OCI-LY1 (cell line): Measurements from ENCODE around the gene MAGEE1.

Experiments used
- H2AFZ ChIP-seq: fragments of 200-600 bp; sonication (generic), shearing (Covaris generic); 2 replicates; pipeline ENCODE4 v1.6.0; 2014; ENCODE audit warnings: antibody characterized with exemption, mild to moderate bottlenecking, low read length
- H3F3A ChIP-seq: fragments of 200-600 bp; sonication (generic), shearing (Covaris generic); 2 replicates; pipeline ENCODE4 v1.6.0; 2014; ENCODE audit warnings: mild to moderate bottlenecking, antibody characterized with exemption, low read length, moderate library complexity; ENCODE audit not compliant: insufficient read depth
- H3K27ac ChIP-seq: fragments of 200-600 bp; sonication (generic); 2 replicates; pipeline ENCODE4 v1.5.1; 2014; ENCODE audit warnings: low read length, mixed run types, mild to moderate bottlenecking, low read depth; ENCODE audit not compliant: poor library complexity, severe bottlenecking
- H3K27me3 ChIP-seq: fragments of 200-600 bp; sonication (generic); 2 replicates; pipeline ENCODE4 v1.6.0; 2014; ENCODE audit warnings: antibody characterized with exemption, mild to moderate bottlenecking, low read length, moderate library complexity; ENCODE audit not compliant: insufficient read depth
- H3K36me3 ChIP-seq: fragments of 200-600 bp; sonication (generic); 2 replicates; pipeline ENCODE4 v1.6.1; 2014; ENCODE audit warnings: mild to moderate bottlenecking, antibody characterized with exemption, low read length, moderate library complexity, mixed read lengths; ENCODE audit not compliant: insufficient read depth
- H3K4me1 ChIP-seq: fragments of 200-600 bp; sonication (generic); 2 replicates; pipeline ENCODE4 v1.5.1; 2014; ENCODE audit warnings: mild to moderate bottlenecking, low read length, moderate library complexity; ENCODE audit not compliant: insufficient read depth, severe bottlenecking
- H3K4me2 ChIP-seq: fragments of 200-600 bp; sonication (generic), shearing (Covaris generic); 2 replicates; pipeline ENCODE4 v1.6.1; 2014; ENCODE audit warnings: low read length
- H3K4me3 ChIP-seq: fragments of 200-600 bp; sonication (generic); 2 replicates; pipeline ENCODE4 v1.5.1; 2014; ENCODE audit warnings: low read length, low read depth, mild to moderate bottlenecking, mixed read lengths; ENCODE audit not compliant: poor library complexity, severe bottlenecking
- H3K79me2 ChIP-seq: fragments of 200-600 bp; shearing (Covaris generic); 2 replicates; pipeline ENCODE4 v1.6.1; 2016; ENCODE audit warnings: mixed run types, low read length, mixed read lengths; ENCODE audit not compliant: insufficient read depth
- H3K9ac ChIP-seq: fragments of 200-600 bp; sonication (generic), shearing (Covaris generic); 2 replicates; pipeline ENCODE4 v1.6.1; 2014; ENCODE audit warnings: mild to moderate bottlenecking, low read length, mixed read lengths
- H3K9me2 ChIP-seq: fragments of 200-600 bp; sonication (generic), shearing (Covaris generic); 2 replicates; pipeline ENCODE4 v1.6.1; 2014; ENCODE audit warnings: low read depth, mild to moderate bottlenecking, low read length, mixed read lengths
- H3K9me3 ChIP-seq: fragments of 200-600 bp; shearing (Covaris generic); 2 replicates; pipeline ENCODE4 v1.6.1; 2014; ENCODE audit warnings: low read length, mixed read lengths
- H4K20me1 ChIP-seq: fragments of 200-600 bp; sonication (generic), shearing (Covaris generic); 2 replicates; pipeline ENCODE4 v1.6.0; 2016; ENCODE audit warnings: mild to moderate bottlenecking, low read length; ENCODE audit not compliant: insufficient read depth
- EZH2 ChIP-seq: fragments of 200-600 bp; sonication (generic), shearing (Covaris generic); IDR thresholded peaks from 2 replicates; pipeline ENCODE4 v1.8.0; 2017; ENCODE audit warnings: borderline replicate concordance, mixed run types, mild to moderate bottlenecking, antibody characterized with exemption, low read length, moderate library complexity, mixed read lengths
- TF ChIP-seq, protein P1 (sequence below): fragments of 200-600 bp; sonication (generic), shearing (Covaris generic); IDR thresholded peaks from 2 replicates; pipeline ENCODE4 v1.5.1; 2017; ENCODE audit warnings: mild to moderate bottlenecking, antibody characterized with exemption, low read length, moderate library complexity, mixed read lengths

Gene MAGEE1

GRCh38 chrX:76427560-76428242 lies at the start of gene MAGEE1:
TSS of gene MAGEE1 (plus strand) at chrX:76427710. CDS start at chrX:76427931, 221 bp downstream.
- TF ChIP-seq EZH2: no peak
- TF ChIP-seq, protein P1, sequence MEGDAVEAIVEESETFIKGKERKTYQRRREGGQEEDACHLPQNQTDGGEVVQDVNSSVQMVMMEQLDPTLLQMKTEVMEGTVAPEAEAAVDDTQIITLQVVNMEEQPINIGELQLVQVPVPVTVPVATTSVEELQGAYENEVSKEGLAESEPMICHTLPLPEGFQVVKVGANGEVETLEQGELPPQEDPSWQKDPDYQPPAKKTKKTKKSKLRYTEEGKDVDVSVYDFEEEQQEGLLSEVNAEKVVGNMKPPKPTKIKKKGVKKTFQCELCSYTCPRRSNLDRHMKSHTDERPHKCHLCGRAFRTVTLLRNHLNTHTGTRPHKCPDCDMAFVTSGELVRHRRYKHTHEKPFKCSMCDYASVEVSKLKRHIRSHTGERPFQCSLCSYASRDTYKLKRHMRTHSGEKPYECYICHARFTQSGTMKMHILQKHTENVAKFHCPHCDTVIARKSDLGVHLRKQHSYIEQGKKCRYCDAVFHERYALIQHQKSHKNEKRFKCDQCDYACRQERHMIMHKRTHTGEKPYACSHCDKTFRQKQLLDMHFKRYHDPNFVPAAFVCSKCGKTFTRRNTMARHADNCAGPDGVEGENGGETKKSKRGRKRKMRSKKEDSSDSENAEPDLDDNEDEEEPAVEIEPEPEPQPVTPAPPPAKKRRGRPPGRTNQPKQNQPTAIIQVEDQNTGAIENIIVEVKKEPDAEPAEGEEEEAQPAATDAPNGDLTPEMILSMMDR: no peak
- H3K4me1 ChIP-seq: peaks cover 9% of the 10 kb centered on the region
- no peak within 1 kb of the TSS for H3K27ac ChIP-seq
- no peaks in the 10 kb centered on the region for H3K36me3 ChIP-seq
- H2AFZ ChIP-seq: no peak within 1 kb of the TSS
- no peaks in the 10 kb centered on the region for H3K9me2 ChIP-seq
- H3K79me2 ChIP-seq: no peaks in the 10 kb centered on the region
- H3K9me3 ChIP-seq: no peaks in the 10 kb centered on the region
- no peaks in the 10 kb centered on the region for H3K27me3 ChIP-seq
- H4K20me1 ChIP-seq: no peaks in the 10 kb centered on the region
- peak within 1 kb of the TSS; percentile 60 for H3K9ac ChIP-seq
- peak within 1 kb of the TSS; percentile 63 for H3K4me2 ChIP-seq
- H3F3A ChIP-seq: no peaks in the 10 kb centered on the region
- H3K4me3 ChIP-seq: peak within 1 kb of the TSS; percentile 83

- Histone ChIP-seq H3K9ac (no peak overlapping the region), H3K9me3 (no peaks in the 10 kb centered on the region), H3K36me3 (no peaks in the 10 kb centered on the region), H3K4me2 (no peak overlapping the region), H3K4me3 (no peak overlapping the region), H3K27ac (no peak overlapping the region), H3K79me2 (no peaks in the 10 kb centered on the region), H3K4me1 (no peaks in the 10 kb centered on the region), H4K20me1 (no peaks in the 10 kb centered on the region), H3K9me2 (no peaks in the 10 kb centered on the region), H3K27me3 (no peaks in the 10 kb centered on the region), H3F3A (no peaks in the 10 kb centered on the region), H2AFZ (no peak overlapping the region)
- TF ChIP-seq, protein P1: no peak
- TF ChIP-seq EZH2: no peak
Observed at GRCh38 chrX:76398970-76399369, 28.5 kb upstream of the MAGEE1 start.

- Histone ChIP-seq H3K4me3 (no peak overlapping the region), H3K9me3 (no peaks in the 10 kb centered on the region), H3K27ac (no peak overlapping the region), H2AFZ (no peak overlapping the region), H3K4me1 (no peaks in the 10 kb centered on the region), H3K4me2 (no peak overlapping the region), H3K9me2 (no peaks in the 10 kb centered on the region), H3K36me3 (no peaks in the 10 kb centered on the region), H3K9ac (no peak overlapping the region), H3F3A (no peaks in the 10 kb centered on the region), H4K20me1 (no peaks in the 10 kb centered on the region), H3K27me3 (no peaks in the 10 kb centered on the region), H3K79me2 (no peaks in the 10 kb centered on the region)
- no peak for TF ChIP-seq EZH2
- TF ChIP-seq, protein P1: no peak
Observed at GRCh38 chrX:76407795-76408194, 19.7 kb upstream of the MAGEE1 start.
